ENCODE data around the gene CALR3.

- TF ChIP-seq POLR2A (IDR thresholded peaks at IDR 0.05) = no peak
- TF ChIP-seq, protein P1, sequence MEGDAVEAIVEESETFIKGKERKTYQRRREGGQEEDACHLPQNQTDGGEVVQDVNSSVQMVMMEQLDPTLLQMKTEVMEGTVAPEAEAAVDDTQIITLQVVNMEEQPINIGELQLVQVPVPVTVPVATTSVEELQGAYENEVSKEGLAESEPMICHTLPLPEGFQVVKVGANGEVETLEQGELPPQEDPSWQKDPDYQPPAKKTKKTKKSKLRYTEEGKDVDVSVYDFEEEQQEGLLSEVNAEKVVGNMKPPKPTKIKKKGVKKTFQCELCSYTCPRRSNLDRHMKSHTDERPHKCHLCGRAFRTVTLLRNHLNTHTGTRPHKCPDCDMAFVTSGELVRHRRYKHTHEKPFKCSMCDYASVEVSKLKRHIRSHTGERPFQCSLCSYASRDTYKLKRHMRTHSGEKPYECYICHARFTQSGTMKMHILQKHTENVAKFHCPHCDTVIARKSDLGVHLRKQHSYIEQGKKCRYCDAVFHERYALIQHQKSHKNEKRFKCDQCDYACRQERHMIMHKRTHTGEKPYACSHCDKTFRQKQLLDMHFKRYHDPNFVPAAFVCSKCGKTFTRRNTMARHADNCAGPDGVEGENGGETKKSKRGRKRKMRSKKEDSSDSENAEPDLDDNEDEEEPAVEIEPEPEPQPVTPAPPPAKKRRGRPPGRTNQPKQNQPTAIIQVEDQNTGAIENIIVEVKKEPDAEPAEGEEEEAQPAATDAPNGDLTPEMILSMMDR (IDR thresholded peaks at IDR 0.05) = no peak
Observed at GRCh38 chr19:16470911-16471811, 24.8 kb downstream of the CALR3 start.
